ENCODE data around the gene GTSE1. TPM values are rescaled to one million over a fixed set of nuclear protein-coding genes. Genes with fewer than 3 reads are reported as not detected.

The GTSE1 gene, protein sequence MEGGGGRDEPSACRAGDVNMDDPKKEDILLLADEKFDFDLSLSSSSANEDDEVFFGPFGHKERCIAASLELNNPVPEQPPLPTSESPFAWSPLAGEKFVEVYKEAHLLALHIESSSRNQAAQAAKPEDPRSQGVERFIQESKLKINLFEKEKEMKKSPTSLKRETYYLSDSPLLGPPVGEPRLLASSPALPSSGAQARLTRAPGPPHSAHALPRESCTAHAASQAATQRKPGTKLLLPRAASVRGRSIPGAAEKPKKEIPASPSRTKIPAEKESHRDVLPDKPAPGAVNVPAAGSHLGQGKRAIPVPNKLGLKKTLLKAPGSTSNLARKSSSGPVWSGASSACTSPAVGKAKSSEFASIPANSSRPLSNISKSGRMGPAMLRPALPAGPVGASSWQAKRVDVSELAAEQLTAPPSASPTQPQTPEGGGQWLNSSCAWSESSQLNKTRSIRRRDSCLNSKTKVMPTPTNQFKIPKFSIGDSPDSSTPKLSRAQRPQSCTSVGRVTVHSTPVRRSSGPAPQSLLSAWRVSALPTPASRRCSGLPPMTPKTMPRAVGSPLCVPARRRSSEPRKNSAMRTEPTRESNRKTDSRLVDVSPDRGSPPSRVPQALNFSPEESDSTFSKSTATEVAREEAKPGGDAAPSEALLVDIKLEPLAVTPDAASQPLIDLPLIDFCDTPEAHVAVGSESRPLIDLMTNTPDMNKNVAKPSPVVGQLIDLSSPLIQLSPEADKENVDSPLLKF
- total RNA-seq = 7.4 and 10.4 TPM in 2 replicates

DNA sequence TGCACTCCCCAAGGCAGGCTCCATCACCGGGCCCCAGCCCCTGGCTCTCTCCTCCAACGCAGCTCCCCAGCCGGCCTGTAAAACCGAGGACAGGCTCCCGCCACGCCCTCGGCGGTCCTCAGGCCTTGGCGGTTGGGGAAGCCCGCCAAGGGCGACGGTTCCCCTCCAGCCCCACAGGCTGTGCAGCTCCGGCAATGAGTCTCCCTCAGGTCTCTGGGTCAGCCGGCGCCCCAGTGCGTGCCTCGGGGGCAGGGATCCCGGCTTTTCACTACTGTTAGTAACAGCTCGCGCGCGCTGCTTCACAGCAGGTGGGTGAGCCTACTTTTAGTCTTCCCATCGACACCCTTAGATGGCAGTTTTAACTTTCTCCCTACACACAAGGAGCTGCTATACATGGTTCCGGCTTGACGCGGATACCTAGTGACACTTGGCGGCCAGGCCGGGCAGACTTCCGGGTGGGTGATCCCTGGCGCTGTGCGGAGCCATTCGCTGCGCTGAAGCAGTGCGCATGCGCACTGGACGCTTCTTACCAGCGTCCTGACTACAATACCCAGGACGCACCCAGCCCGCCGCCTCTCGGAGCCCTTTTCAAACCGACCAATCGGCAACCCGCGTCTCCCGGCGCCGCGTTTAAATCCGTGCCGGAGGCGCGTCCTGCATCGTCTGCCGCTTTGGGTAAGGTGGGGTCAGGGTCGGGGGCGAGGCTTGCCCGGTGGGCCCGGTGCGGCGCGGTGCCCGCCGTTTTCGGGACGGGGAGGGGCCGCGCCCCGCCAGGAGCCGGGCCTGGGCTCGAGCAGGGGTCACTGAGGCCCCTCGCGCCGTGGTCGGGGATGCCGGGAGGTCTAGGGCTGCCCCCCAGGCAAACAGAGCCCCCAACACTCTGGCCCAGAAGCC is at the start of gene GTSE1:
Gene GTSE1, plus strand, starts transcription at position 614 of the 894 bp plus-strand sequence. CDS start 531 bp downstream, outside the sequence.
- peak; percentile 97 for DNase-seq (ENCODE audit: low read depth)
- peak within 1 kb of the TSS; percentile 80 for H3K4me3 ChIP-seq (ENCODE audit: low read depth, low read length)
- TF ChIP-seq, protein P1, sequence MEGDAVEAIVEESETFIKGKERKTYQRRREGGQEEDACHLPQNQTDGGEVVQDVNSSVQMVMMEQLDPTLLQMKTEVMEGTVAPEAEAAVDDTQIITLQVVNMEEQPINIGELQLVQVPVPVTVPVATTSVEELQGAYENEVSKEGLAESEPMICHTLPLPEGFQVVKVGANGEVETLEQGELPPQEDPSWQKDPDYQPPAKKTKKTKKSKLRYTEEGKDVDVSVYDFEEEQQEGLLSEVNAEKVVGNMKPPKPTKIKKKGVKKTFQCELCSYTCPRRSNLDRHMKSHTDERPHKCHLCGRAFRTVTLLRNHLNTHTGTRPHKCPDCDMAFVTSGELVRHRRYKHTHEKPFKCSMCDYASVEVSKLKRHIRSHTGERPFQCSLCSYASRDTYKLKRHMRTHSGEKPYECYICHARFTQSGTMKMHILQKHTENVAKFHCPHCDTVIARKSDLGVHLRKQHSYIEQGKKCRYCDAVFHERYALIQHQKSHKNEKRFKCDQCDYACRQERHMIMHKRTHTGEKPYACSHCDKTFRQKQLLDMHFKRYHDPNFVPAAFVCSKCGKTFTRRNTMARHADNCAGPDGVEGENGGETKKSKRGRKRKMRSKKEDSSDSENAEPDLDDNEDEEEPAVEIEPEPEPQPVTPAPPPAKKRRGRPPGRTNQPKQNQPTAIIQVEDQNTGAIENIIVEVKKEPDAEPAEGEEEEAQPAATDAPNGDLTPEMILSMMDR (IDR thresholded peaks at IDR 0.05; ENCODE audit: insufficient read depth, low read depth, low read length) = peak; percentile 10

DNA sequence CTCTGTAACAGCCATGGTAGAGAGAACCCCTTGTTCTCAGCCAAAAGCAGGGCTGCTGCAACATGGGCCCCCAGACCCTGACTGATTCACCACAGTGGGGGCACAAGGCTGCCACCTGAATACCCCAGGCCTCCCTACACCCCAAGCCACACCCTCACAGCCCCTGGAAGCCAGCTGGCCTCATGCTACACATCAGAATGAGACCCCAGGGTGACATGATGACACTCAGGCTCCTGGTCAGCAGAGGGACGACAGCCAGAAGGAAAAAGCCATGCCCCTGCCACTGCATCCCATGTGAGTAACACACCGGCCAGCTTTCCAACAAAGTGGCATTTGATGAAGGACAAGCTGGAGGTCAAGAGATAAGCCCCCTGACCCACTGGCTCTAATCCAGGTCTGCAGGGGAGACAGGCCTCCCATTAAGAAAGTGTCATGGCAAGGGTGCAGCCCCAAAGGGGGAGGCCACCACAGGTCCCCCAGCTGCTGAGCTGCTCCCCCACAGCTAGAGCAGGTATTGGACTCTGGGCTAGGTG is 49.2 kb upstream of the GTSE1 start:
- no peak overlapping the region for H3K4me3 ChIP-seq (ENCODE audit: low read depth, low read length)
- DNase-seq (ENCODE audit: low read depth) = no peak
- TF ChIP-seq, protein P1 (IDR thresholded peaks at IDR 0.05; ENCODE audit: insufficient read depth, low read depth, low read length) = no peak

DNA sequence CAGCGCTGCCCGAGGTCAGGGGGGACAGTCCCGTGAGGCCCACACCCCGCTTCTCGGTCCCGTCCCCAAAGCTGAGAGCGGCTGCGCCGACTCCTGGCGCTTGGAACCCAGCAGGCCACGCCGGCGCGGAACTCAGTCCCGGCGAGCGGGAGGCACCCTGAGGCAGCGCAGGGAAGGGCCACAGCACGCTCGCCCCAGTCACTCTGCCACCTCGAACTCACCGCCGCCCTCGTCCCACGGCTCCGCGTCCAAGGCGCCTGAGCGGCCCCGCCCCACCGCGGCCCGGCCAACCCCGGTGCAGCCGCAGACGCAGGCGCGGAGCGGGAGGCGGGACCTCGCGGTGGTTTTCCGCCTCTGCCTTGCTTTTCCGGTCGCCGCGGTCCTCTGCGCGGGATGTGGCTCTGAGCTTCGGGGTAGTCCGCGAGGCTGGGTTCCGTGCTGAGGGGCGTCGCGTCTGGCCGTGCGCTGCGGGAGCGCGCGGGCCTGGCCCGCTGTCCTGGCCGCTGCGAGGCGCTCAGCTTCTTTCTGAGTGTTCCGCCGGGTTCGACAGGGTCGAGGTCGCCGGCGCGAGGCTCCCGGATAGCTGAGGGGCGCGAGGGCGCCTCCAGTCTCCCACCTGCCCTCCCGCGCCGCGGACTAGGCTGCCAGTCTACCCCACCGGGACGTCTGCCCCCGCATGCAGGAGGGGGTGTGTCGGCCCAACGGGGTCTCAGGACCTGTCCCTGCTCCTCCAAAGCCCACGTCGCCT is 46.5 kb upstream of the GTSE1 start, which contains the start of gene CDPF1:
Gene CDPF1, minus strand, starts transcription at position 259 of the 748 bp plus-strand sequence. CDS start 2,009 bp downstream, outside the sequence.
- peak within 1 kb of the TSS; percentile 93 for H3K4me3 ChIP-seq (ENCODE audit: low read depth, low read length)
- TF ChIP-seq, protein P1 (IDR thresholded peaks at IDR 0.05; ENCODE audit: insufficient read depth, low read depth, low read length) = no peak
- DNase-seq (ENCODE audit: low read depth) = peak; percentile 84

DNA sequence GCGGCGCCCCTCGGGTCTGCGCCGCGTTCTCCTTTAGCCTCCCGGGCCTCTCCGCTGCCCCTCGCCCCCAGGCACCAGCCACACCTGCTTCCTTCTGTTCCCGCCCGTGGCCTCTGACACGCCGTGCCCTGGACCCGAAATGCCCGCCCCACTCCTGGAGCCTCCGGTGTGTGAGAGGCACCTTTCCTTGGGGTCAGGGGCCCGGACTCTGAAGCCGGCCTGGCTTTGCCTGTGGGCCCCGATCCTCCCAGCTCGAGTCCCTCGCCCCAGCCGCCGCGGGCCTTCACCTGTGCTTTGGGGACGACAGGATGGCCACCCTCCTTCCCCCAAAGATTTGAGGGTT is 45.9 kb upstream of the GTSE1 start:
- no peak for DNase-seq (ENCODE audit: low read depth)
- TF ChIP-seq, protein P1 (IDR thresholded peaks at IDR 0.05; ENCODE audit: insufficient read depth, low read depth, low read length) = no peak
- H3K4me3 ChIP-seq (ENCODE audit: low read depth, low read length) = peak overlapping the region; percentile 93

DNA sequence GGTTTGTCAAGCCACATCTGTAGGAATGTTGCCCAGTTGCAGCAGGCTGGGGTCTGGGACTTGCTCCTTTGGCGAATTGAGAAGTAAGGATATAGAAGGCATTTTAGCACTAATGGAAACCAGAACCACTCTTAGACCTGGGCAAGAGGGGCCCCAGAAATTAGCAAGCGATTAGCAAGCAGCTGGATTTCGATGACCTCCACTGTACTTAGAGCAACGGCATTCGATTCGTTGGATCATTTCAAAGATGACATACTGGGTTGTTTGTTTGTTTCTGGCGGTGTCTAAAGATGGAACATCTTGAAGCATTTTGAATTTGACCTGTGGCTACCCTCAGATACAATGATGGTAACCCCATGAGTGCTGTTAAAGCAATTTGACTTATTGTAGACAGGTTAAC is 45.4 kb upstream of the GTSE1 start:
- no peak for DNase-seq (ENCODE audit: low read depth)
- H3K4me3 ChIP-seq (ENCODE audit: low read depth, low read length) = peak overlapping the region; percentile 93
- TF ChIP-seq, protein P1 (IDR thresholded peaks at IDR 0.05; ENCODE audit: insufficient read depth, low read depth, low read length) = no peak
